Measurements from ENCODE around the gene PNN. TPM values are rescaled to one million over a fixed set of nuclear protein-coding genes. Genes with fewer than 3 reads are reported as not detected.
"Not testable (repeated sequence)": the region's sequence is repeated elsewhere in the genome, so short reads cannot be mapped to it uniquely, and the experiment has no call there.

PNN gene
- total RNA-seq, 1 donor from 2014 or later: 12.9 TPM

- no peak for TF ChIP-seq CTCF (IDR thresholded peaks at IDR 0.05; ENCODE audit: insufficient read depth, low read length, severe bottlenecking)
- Histone ChIP-seq H3K36me3 (ENCODE audit: control insufficient read depth, insufficient read depth, low read length) (peaks cover 8% of the 10 kb centered on the region), H3K27me3 (ENCODE audit: control insufficient read depth, insufficient read depth, low read length) (no peaks in the 10 kb centered on the region), H3K4me3 (ENCODE audit: low read depth, low read length) (no peak overlapping the region)
- FAIRE-seq (no peak), DNase-seq (ENCODE audit: low read depth) (no peak)
Measured at GRCh38 chr14:39154594-39155189, 20.4 kb upstream of the PNN start.

- H3K27me3 ChIP-seq (ENCODE audit: control insufficient read depth, insufficient read depth, low read length): no peaks in the 10 kb centered on the region
- TF ChIP-seq CTCF (IDR thresholded peaks at IDR 0.05; ENCODE audit: insufficient read depth, low read length, severe bottlenecking): no peak
- no peak overlapping the region for H3K4me3 ChIP-seq (ENCODE audit: low read depth, low read length)
- no peak for DNase-seq (ENCODE audit: low read depth)
- FAIRE-seq: no peak
- H3K36me3 ChIP-seq (ENCODE audit: control insufficient read depth, insufficient read depth, low read length): peaks cover 8% of the 10 kb centered on the region
Measured at GRCh38 chr14:39157491-39157890, 17.6 kb upstream of the PNN start.

DNA sequence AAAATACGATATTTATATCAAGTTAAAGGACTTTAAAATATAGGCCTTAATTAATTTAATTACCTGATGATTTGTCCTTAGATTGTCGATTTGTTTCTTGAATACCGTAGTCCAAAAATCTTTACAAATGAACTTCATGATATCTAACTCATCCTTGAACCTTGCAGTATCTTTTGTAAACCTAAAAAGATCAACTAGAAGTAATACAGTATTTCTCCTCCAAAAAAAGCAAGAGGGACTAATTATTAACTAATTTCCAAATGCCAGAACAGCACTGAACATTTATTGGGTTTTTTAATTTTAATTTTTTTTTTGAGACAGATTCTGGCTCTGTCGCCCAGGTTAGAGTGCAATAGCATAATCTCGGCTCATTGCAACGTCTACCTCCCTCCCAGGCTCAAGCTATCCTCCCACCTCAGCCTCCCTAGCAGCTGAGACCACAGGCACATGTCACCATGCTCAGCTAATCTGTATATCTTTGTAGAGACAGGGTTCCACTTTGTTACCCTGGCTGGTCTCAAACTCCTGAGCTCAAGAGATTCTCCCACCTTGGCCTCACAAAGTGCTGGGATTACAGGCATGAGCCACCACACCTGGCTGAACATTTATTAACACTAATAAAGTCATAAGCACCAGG, 16.7 kb upstream of the PNN start:
- no peak for FAIRE-seq

DNA sequence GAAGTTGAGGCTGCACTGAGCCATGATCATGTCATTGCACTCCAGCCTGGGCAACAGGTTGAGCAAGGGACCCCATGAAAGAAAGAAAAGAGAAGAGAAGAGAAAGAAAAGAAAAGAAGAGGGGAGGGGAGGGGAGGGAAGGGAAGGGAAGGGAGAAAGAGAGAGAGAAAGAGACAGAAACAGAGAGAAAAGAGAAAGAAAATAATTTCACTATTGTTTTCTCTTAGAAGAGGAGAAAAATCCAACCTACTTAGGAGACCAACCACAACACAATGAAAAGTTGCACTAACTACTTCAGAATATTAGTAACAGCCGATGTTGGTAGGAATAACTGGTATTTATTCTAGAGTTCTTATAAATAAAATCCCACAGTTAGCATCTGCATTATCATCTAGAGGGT, 14.6 kb upstream of the PNN start:
- no peak overlapping the region for H3K4me3 ChIP-seq (ENCODE audit: low read depth, low read length)
- TF ChIP-seq CTCF (IDR thresholded peaks at IDR 0.05; ENCODE audit: insufficient read depth, low read length, severe bottlenecking): no peak
- FAIRE-seq (no peak), DNase-seq (ENCODE audit: low read depth) (no peak)
- H3K36me3 ChIP-seq (ENCODE audit: control insufficient read depth, insufficient read depth, low read length): peaks cover 10% of the 10 kb centered on the region
- H3K27me3 ChIP-seq (ENCODE audit: control insufficient read depth, insufficient read depth, low read length): no peaks in the 10 kb centered on the region

More for the DNA sequence above, 16.7 kb upstream of the PNN start:
- Histone ChIP-seq H3K27me3 (ENCODE audit: control insufficient read depth, insufficient read depth, low read length) (no peaks in the 10 kb centered on the region), H3K4me3 (ENCODE audit: low read depth, low read length) (no peak overlapping the region), H3K36me3 (ENCODE audit: control insufficient read depth, insufficient read depth, low read length) (peaks cover 10% of the 10 kb centered on the region)
- DNase-seq (ENCODE audit: low read depth): no peak
- no peak for TF ChIP-seq CTCF (IDR thresholded peaks at IDR 0.05; ENCODE audit: insufficient read depth, low read length, severe bottlenecking)

GRCh38 chr14:39167797-39168320, 7.2 kb upstream of the PNN start:
- not testable (repeated sequence) for H3K27me3 ChIP-seq (ENCODE audit: control insufficient read depth, insufficient read depth, low read length); H3K36me3 ChIP-seq (ENCODE audit: control insufficient read depth, insufficient read depth, low read length); DNase-seq (ENCODE audit: low read depth); H3K4me3 ChIP-seq (ENCODE audit: low read depth, low read length); FAIRE-seq

GRCh38 chr14:39168591-39168990, 6.5 kb upstream of the PNN start:
- TF ChIP-seq CTCF (IDR thresholded peaks at IDR 0.05; ENCODE audit: insufficient read depth, low read length, severe bottlenecking): no peak
- Histone ChIP-seq H3K27me3 (ENCODE audit: control insufficient read depth, insufficient read depth, low read length) (no peaks in the 10 kb centered on the region), H3K4me3 (ENCODE audit: low read depth, low read length) (peak overlapping the region; percentile 95), H3K36me3 (ENCODE audit: control insufficient read depth, insufficient read depth, low read length) (peaks cover 1% of the 10 kb centered on the region)
- FAIRE-seq (no peak), DNase-seq (ENCODE audit: low read depth) (no peak)

All from bronchial epithelial cell (primary cell).